Fibroblast of skin of right quadriceps (primary cell): ENCODE data around the gene SUGP1.
"Not testable (repeated sequence)": the region's sequence is repeated elsewhere in the genome, so short reads cannot be mapped to it uniquely, and the experiment has no call there.

Experiments
- DNase-seq: peaks from one replicate; pipeline ENCODE4 v3.0.0-alpha.2; 2013

SUGP1 gene, protein sequence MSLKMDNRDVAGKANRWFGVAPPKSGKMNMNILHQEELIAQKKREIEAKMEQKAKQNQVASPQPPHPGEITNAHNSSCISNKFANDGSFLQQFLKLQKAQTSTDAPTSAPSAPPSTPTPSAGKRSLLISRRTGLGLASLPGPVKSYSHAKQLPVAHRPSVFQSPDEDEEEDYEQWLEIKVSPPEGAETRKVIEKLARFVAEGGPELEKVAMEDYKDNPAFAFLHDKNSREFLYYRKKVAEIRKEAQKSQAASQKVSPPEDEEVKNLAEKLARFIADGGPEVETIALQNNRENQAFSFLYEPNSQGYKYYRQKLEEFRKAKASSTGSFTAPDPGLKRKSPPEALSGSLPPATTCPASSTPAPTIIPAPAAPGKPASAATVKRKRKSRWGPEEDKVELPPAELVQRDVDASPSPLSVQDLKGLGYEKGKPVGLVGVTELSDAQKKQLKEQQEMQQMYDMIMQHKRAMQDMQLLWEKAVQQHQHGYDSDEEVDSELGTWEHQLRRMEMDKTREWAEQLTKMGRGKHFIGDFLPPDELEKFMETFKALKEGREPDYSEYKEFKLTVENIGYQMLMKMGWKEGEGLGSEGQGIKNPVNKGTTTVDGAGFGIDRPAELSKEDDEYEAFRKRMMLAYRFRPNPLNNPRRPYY

DNA sequence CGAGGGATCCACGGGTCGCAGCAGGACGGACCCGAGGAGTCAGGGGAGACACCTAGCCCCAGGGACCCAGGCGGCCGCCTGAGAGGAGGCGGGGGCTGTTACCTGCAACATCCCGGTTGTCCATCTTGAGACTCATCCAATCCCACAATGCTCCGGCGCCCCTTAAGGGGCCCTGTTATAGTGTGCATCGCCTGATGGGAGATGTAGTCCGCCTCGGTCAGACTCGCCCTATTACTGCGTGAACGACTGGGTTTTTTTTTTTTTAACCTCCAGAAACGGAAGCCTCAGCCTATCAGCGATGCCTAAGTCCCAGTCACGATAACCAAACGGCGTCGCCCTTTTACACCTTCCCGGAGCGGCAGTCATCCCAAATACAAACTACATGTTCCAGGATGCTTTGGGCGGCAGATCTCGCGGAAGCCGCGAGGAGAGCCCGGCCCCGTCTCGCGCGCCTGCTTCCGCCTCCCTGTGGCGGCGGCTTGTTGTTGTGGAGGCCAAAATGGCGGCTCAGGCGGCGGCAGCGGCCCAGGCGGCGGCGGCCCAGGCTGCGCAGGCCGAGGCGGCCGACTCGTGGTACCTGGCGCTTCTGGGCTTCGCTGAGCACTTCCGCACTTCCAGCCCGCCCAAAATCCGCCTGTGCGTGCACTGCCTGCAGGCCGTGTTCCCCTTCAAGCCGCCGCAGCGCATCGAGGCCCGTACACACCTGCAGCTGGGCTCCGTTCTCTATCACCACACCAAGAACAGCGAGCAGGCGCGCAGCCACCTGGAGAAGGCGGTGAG, at the start of gene SUGP1, which contains the start of gene MAU2:
TSS of gene SUGP1 (minus strand) at position 149 of the 780 bp plus-strand sequence. CDS start at position 136, 13 bp downstream.
TSS of gene MAU2 (plus strand) at position 469 of the 780 bp plus-strand sequence. CDS start at position 500, 31 bp downstream.
- DNase-seq = peak; percentile 87

DNA sequence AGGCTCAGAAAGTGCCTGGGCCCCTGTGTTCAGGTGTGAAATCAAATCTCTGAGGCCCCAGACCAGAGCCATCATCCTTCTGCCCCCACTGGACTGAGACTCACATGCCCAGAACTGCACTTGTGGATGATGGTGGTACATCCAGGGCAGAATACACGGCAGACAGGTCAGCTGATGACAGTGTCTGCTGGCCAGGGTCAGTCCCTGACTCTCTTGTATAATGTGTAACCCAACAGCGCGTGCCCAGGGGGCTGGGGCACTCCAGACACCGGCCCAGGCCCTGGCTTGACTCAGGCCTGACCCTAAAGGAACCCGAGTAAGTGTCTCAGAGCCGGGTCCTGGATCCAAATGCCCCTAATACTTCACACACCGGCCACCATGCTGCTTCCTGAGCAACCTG, 47.8 kb upstream of the SUGP1 start:
- no peak for DNase-seq

DNA sequence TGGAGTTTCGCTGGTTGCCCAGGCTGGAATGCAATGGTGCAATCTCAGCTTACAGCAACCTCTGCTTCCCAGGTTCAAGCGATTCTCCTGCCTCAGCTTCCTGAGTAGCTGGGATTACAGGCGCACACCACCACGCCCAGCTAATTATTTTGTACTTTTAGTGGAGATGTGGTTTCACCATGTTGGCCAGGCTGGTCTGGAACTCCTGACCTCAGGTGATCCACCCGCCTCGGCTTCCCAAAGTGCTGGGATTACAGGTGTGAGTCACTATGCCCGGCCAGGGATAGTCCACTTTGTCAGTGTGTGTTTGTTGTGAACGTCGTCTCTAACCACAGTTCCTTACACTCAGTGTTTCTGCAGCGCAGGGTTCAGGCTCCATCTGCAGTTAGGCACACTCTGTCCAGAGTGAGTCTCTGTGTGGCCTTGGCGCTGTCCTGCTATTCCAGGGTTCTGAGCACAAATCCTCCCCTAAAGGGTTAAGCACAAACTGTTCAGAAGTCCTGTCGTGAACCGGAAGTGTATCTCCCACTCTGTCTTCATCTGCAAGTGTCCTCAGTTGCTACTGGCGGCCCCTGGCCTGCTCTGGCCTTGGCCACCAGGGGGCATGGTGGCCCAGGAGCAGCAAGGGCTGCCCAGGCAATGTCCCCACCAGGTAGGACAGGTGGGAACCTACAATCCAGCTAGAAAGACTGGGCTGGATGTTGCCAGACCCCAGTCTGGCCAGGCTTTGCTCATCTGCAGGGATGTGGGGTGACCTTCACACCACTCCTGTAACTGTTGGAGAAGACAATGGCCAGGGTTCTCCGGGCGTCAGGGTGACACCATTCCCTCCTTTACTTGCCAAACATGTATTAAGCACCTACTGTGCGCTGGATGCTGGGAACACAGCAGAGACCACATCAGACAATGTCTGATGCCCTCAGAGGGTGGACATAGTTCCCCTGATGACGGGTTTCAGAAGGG, 46.4 kb upstream of the SUGP1 start:
- DNase-seq = peak; percentile 65

DNA sequence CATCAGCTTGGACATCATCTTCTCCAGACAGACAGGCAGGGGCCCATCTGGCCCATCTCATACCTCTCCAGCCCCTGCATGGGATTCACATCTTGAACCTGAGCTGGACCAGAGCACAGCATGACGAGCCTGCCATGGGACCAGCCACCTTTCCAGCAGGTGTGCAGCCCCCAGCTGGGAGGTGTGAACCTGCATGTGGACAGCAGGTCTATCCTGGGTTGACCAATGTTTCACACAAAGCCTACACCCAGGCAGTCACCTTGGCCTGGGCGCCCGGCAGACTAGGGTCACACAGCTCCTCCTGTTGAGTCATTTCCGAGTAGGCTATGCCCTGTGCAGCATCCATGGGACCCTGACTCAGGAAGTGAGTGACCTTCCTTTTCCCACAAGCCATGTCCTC, 41.8 kb upstream of the SUGP1 start:
- no peak for DNase-seq

DNA sequence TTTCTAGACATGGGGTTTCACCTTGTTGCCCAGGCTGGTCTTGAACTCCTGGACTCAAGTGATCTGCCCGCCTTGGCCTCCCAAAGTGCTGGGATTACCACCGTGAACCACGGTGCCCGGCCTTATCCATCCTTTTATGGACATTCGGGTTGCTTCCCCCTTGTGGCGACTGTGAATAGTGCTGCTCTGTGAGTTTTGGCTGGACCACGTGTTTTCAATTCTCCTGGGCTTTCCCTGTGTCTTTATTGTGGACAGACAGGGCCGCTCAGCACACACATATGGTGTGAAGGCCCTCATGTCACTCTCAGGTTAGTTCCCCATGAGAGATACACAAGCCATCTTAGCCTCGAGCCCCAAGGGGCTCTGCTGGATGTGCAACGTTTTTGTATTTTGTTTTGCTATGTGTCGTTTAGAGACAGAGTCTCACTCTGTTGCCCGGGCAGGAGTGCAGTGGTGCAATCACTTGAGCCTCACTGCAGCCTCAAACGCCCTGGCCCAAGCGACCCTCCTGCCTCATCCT, 40.8 kb upstream of the SUGP1 start:
- DNase-seq = peak; percentile 85

DNA sequence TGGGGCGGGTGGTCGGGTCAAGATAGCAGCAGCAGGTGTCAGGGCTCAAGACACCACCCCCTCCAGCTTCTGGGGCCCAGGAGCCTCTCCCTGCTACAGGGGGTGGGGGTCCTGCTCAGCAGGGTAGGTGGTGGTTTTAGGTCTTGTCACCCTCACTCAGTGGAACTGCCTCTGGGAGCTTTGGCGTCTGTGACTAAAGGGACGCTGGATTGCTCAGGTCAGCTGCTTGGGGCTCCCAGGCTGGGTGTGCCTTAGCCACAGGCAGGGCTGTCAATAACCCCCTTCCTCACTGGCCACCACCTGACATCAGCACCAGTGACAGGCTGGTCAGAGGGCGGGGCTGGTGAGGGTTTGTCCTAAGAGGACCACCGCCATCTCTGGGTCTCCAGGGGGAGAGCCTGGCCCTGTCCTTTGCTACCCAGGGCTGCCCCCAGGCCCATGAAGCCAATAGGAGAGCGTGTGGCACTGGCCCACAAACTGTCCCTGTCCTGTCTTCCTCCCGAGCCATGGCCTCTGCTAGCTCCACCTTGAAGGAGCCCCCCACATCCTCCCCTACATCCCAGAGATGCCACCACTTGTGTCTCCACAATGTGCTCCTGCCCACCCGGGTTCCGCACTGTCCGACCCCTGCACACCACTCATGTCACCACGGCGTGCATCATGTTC, 36.7 kb upstream of the SUGP1 start:
- DNase-seq = no peak

DNA sequence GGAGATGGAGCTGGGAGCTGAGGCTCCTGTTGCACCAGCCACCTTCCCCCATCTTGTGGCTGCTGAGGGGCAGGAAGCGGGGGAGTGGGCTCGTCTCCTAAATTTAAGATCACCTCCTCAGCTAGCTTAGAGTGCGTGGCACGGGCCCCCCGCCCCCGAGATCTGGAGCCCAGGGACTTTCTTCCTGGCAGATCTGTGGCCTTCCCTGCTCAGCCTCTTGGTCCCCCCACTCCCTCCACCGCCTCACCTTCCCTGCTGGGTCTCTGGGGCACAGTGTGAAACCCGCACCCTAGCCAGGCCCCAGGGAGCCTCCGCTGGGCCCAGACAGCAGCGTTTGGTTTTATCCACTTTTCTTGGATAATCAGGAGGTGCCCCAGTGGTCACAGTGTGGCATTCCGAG, 36.2 kb upstream of the SUGP1 start:
- DNase-seq = no peak

DNA sequence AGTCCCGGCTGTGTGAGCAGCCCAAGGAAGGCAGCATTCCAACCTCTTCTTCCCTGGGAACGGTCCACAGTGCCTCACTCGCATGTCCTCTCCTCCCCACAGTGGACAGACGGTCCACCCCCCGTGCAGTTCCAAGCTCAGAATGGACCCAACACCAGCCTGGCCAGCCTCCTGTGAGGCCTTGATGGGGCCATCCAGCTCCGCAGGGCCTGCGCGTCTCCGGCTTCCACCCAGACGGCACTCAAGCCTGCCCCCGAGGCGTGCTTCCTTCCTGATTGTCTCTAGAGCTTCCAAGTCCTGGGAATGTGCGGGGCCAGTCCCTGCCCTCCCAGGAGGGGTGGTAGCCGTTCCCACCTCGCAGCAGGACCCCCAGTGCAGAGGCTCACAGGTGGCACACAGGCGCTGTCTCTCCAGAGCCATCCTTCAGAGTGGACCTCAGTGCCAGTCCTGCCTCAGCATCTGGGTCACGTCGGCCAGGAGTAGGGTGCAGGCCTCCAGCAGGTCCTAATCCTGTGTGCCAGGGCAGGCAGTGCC, 35.4 kb upstream of the SUGP1 start:
- DNase-seq = no peak

DNA sequence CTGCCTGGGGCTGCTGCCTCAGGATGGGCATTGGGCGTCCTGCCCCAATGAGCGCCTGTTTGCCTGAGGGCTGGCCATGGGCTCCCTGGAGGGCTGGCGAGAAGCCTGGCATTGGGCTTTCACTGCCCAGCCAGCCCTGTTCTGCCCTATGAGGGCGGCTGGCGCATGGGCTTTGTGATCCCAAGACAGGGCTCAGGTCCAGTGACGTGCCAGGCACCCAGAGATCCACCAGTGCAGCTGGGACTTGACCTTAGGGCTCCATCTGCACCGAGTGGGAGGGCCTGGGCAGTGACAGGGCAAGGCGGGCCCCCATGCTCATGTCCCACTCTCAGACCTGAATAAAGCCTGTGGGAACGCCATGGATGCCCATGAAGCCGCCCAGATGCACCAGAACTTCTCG, 34.6 kb upstream of the SUGP1 start:
- no peak for DNase-seq

DNA sequence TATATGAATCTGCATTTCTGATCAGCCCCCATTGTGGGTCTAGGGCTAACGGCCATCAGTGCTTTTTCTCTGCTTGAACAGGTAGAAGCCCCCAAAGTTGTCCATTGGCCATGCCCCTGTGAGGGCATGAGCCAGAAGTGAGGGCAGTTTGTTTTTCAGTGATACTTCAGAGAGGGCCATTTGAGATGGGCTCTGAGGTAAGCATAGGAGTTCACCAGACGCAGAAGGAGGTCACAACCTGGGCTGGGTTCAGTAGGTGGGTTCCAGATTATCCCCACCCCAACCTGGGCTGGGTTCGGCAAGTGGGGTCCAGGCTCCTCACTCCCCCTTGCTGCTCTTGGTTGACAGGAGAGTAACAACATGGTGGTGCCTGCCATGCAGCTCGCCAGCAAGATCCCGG, 33.7 kb upstream of the SUGP1 start:
- DNase-seq = no peak

DNA sequence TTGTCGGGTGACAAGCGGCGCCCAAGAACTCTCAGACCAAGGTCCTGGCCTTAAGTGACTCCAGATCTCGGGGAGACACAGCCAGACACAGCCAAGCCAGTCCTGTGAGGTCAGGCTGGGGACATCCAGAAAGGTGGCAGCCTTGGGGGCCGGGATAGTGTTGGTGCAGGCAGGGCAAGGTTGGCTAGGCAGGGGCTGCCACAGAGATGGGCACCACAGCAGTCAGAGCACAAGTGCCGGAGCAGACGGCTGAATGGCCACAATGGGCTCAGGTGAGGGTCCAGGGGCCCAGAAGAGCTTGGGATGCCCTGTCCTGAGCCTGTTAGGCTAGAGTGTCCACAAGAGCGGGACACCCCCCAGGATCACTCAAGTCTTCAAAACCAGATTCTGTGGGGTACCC, 32.5 kb upstream of the SUGP1 start:
- no peak for DNase-seq

DNA sequence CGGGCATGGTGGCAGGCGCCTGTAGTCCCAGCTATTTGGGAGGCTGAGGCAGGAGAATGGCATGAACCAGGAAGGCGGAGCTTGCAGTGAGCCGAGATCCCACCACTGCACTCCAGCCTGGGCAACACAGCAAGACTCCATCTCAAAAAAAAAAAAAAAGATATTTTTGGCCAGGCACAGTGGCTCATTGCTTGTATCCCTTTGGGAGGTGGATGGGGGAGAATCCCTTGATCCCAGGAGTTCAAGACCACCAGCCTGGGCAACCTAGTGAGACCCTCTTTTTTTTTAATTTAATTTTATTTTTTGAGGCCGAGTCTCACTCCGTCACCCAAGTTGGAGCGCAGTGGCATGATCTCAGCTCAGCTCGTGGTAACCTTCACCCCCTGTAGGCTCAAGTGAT, 30.4 kb upstream of the SUGP1 start:
- DNase-seq = not testable (repeated sequence)

DNA sequence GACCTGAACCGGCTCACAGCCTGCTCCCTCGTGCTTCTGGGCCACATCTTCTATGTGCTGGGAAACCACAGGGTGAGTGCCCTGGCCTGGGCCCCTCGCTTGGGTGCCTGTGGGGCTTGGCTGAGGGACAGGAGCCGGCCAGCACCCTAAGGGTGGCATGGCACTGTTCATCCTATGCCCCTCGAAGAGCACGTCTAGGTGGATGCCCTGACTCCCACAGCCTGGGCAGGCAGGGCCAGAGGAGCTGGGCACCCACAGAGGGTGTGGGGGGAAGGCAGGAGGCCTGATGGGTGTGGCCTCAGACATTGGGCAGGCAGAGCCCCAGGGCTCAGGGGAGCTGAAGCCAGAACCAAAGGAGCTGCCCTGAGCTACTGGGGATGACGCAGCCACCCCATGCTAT, 29.1 kb upstream of the SUGP1 start:
- no peak for DNase-seq

DNA sequence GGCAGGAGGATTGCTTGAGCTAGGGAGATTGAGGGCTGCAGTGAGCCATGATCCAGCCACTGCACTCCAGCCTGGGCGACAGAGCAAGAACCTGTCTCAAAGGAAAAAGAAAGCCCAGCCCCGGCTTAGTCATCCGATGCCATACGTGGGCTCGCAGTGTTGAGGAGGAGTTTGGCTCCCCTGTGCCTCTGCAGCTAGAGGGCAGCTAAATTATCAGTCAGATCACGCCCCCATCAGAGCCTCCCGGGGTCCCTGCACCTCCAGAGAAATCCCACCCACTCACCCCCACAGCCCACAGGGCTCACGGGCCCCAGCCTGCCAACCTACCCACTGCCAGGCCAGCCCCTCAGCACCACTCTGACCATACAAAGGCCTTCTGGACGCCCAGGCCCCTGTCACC, 28.0 kb upstream of the SUGP1 start:
- no peak for DNase-seq

DNA sequence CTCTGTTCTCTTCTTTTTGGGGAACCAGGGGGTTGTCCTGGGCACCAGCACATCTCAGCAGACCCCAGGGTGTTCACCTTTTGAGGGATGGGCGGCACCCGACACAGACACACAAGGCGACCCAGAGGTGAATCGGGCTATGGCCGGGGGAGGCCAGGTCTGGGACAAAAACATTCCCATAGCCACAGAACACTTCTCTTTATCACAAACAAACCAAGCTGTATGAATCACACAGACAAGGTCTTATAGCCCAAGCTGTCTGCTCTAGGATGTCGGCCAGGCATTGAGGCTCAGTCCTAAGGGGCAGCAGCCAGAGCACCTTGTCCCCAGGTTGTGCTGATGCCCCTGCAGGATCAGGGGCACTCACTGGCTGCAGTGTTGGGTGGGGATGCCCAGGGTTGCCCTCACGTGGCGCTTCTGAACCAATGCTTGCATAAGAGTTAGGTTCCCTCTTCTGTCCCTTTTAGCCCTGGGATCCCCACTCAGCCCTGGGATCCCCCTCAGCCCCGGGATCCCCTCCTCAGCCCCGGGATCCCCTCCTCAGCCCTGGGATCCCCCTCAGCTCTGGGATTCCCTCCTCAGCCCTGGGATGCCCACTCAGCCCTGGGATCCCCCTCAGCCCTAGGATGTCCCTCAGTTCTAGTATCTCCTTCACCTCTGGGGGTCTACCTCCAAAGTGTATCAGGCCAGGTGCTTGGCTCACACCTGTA, 27.2 kb upstream of the SUGP1 start:
- DNase-seq = no peak

DNA sequence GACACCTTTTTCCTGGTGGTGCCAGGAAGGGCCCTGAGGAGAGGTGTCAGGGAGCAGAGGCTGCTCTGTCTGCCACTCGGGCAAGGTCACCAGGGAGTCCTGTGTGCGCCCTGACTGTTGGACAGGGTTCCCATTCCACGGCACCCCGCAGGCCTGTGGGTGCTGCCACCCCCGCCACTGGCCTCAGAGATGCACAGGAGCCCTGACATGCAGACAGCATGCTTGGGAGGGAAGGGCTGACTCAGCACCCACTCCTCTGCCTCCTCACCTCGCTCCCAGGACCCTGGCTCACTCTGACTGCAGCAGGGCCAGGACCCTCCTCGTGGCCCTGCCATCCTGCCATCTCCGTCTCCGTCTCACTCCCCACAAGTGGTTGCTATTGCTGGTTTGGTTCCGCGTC, 25.7 kb upstream of the SUGP1 start:
- no peak for DNase-seq

DNA sequence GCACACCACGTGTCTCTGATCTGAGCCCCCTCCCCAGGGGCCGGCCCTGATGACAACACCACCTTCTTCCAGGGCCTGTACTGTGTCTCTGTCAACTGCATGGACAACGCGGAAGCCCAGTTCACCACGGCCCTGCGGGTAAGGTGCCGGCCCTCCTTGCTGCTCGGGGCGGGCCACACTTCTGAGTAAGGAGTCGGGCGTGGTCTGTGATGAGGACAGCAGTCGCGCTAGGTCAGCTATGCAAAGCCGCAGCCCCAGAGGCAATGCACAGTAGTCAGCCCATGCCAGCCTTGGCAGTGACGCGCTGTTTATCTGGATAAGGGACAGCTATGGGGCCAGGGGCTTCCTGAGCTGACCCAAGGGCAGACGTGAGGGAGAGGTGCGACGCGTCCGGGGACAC, 24.9 kb upstream of the SUGP1 start:
- no peak for DNase-seq

DNA sequence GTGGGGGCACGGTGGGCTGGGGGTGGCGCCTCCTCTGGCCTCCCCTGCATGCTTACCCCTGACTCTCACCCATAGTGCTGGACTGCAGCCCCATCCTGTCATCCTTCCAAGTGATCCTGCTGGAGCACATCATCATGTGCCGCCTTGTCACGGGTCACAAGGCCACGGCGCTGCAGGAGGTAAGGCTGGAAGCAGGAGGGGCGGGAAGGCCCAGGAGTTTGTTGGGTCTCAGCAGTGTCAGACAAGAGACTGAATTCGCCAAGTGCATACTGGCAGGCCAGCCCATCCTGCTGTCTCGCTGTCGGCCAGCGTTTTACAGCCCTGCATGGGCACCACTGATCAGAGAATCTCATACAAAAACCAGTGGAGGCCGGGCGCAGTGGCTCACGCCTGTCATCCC, 23.5 kb upstream of the SUGP1 start:
- DNase-seq = no peak

DNA sequence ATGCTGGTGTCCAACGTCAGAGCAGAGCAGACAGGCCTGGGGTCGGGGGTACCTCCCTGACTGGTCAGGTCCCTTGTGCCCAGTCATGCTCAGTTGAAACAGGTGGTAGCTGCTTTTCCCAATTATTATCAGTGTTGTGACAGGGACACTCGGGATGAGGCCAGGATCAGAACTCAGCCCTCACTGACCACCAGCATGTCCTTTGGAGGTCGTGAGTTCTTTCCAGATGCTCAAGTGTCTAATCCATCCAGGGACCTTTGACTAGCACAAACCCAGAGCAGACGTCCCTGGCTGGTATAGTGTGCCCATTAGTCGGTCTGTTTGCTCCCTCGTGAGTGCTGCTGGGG, 22.7 kb upstream of the SUGP1 start:
- no peak for DNase-seq

DNA sequence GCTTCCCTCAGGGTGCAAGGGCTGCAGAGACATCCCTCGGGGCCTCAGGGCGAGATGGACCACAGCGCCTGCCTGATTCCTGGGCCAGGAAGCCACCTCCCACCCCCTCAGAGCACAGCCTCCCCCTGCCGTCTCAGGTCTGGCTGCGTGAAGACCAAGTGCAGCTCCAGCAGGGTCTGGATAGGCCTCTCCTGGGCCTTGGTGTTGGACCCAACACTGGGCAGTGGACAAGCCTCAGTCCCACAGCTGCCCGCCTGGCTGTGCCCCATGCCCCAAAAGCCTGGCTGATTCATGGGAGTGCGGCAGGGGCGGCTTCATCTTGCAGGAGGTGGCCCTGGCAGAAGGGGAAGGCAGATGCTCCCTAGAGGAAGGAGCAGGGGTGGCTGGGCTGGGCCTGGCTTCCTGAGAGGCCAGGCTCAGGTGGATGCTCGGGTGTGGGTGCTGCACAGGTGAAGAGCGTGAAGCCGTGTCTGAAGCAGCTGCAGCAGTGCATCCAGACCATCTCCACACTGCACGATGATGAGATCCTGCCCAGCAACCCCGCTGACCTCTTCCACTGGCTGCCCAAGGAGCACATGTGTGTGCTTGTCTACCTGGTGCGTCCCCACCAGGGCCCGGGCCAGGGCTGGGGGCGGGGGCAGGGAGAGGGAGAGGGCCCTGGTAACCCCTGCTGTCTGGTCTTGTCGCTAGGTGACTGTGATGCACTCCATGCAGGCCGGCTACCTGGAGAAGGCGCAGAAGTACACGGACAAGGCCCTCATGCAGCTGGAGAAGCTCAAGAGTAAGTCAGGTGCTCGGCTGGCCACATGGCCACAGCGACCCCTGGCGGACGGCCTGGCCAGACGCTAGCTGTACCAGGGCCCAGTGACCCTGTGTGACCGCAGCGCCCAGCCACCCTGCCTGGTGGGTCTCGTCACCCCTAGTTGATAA, 22.0 kb upstream of the SUGP1 start:
- peak; percentile 28 for DNase-seq
